Nephron (organoid): ENCODE data around the gene MAP4K4.

Experiments used
- H3K27ac Mint-ChIP-seq, 3 experiments: 2 replicates each; pipeline ENCODE4 v1.8.0; 2020; ENCODE audit warnings: mixed read lengths in 3 of 3, mild to moderate bottlenecking in 2 of 3, moderate library complexity in 1 of 3
- H3K27me3 Mint-ChIP-seq: 2 replicates; pipeline ENCODE4 v1.8.0; 2021; ENCODE audit warnings: low read depth, mild to moderate bottlenecking, moderate library complexity, mixed read lengths
- H3K36me3 Mint-ChIP-seq: 2 replicates; pipeline ENCODE4 v1.8.0; 2020; ENCODE audit warnings: low read depth, mixed read lengths
- H3K4me1 Mint-ChIP-seq: 2 replicates; pipeline ENCODE4 v1.8.0; 2020; ENCODE audit warnings: mixed read lengths
- H3K4me3 Mint-ChIP-seq, 3 experiments: 2 replicates each; pipeline ENCODE4 v1.8.0; 2020; ENCODE audit warnings: mild to moderate bottlenecking in 3 of 3, mixed read lengths in 3 of 3, moderate library complexity in 2 of 3
- H3K9me3 Mint-ChIP-seq: 2 replicates; pipeline ENCODE4 v1.8.0; 2020; ENCODE audit warnings: mixed read lengths
- TF ChIP-seq, protein P1 (sequence below), 3 experiments: fragments of 200-600 bp; sonication (generic); IDR thresholded peaks; one replicate each; pipeline ENCODE4 v1.5.0; 2021; ENCODE audit warnings: antibody characterized with exemption in 3 of 3; ENCODE audit not compliant: unreplicated experiment in 3 of 3

Gene MAP4K4

GRCh38 chr2:101805152-101806088 lies 107.9 kb downstream of the MAP4K4 start:
- TF ChIP-seq, protein P1, sequence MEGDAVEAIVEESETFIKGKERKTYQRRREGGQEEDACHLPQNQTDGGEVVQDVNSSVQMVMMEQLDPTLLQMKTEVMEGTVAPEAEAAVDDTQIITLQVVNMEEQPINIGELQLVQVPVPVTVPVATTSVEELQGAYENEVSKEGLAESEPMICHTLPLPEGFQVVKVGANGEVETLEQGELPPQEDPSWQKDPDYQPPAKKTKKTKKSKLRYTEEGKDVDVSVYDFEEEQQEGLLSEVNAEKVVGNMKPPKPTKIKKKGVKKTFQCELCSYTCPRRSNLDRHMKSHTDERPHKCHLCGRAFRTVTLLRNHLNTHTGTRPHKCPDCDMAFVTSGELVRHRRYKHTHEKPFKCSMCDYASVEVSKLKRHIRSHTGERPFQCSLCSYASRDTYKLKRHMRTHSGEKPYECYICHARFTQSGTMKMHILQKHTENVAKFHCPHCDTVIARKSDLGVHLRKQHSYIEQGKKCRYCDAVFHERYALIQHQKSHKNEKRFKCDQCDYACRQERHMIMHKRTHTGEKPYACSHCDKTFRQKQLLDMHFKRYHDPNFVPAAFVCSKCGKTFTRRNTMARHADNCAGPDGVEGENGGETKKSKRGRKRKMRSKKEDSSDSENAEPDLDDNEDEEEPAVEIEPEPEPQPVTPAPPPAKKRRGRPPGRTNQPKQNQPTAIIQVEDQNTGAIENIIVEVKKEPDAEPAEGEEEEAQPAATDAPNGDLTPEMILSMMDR (IDR thresholded peaks at IDR 0.05; ENCODE audit: unreplicated experiment in 3 of 3): no peak
- no peaks in the 10 kb centered on the region for H3K9me3 Mint-ChIP-seq
- H3K27me3 Mint-ChIP-seq: no peaks in the 10 kb centered on the region
- H3K4me1 Mint-ChIP-seq: peaks cover 69% of the 10 kb centered on the region
- peaks cover 5% of the 10 kb centered on the region for H3K36me3 Mint-ChIP-seq
- H3K4me3 Mint-ChIP-seq: no peak overlapping the region
- peak overlapping the region; percentile 40 to 82 (median 79) for H3K27ac Mint-ChIP-seq

GRCh38 chr2:101806123-101806522 lies 108.6 kb downstream of the MAP4K4 start:
- H3K4me1 Mint-ChIP-seq: peaks cover 69% of the 10 kb centered on the region
- no peak overlapping the region for H3K4me3 Mint-ChIP-seq
- H3K27ac Mint-ChIP-seq: peak overlapping the region; percentile 40 to 82 (median 79)
- TF ChIP-seq, protein P1 (IDR thresholded peaks at IDR 0.05; ENCODE audit: unreplicated experiment in 3 of 3): no peak
- no peaks in the 10 kb centered on the region for H3K9me3 Mint-ChIP-seq
- no peaks in the 10 kb centered on the region for H3K27me3 Mint-ChIP-seq
- H3K36me3 Mint-ChIP-seq: peaks cover 5% of the 10 kb centered on the region

DNA sequence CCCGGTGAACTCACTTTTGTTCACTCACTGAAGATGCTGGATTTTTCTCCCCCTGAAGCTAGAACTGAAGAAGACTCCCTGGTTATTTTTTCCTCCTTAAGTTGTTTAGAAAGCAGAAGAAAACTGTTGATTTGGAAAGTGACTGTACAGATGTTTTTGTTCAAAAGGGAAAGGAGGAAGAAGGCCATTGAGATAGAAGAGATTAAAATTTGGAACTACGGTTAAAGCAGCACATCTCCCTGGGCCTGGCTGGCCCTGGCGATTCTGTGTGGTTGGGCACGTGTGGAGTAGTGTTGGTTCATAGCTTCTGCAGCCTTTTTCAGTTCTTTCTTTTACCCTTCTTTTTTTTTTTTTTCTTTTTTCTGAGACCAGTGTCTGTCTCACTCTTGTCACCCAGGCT lies 109.2 kb downstream of the MAP4K4 start:
- H3K27ac Mint-ChIP-seq: peak overlapping the region; percentile 56 to 79 (median 66)
- peaks cover 8% of the 10 kb centered on the region for H3K36me3 Mint-ChIP-seq
- H3K4me1 Mint-ChIP-seq: peaks cover 71% of the 10 kb centered on the region
- peaks cover 3% of the 10 kb centered on the region for H3K27me3 Mint-ChIP-seq
- H3K9me3 Mint-ChIP-seq: no peaks in the 10 kb centered on the region
- TF ChIP-seq, protein P1 (IDR thresholded peaks at IDR 0.05; ENCODE audit: unreplicated experiment in 3 of 3): no peak
- H3K4me3 Mint-ChIP-seq: peak overlapping the region in 1 of 3 experiments; percentile 20

DNA sequence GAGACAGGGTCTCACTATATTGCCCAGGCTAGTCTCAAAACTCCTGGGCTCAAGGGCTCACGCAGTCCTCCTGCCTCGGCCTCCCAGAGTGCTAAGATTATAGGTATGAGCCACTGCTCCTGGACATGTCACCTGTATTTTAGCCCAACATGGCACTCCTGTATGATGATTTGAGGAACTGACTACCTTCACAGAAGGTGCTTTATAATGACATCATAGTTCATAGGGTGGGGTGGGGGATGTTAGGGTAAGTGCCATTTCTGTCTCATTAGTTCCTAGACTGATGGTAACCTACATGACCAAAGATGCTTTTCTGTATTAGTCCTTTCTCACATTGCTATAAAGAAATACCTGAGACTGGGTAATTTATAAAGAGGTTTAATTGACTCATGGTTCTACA lies 109.7 kb downstream of the MAP4K4 start:
- Mint-ChIP-seq H3K27me3 (peaks cover 3% of the 10 kb centered on the region), H3K27ac (no peak overlapping the region), H3K4me1 (peaks cover 71% of the 10 kb centered on the region), H3K36me3 (peaks cover 7% of the 10 kb centered on the region), H3K4me3 (no peak overlapping the region), H3K9me3 (no peaks in the 10 kb centered on the region)
- TF ChIP-seq, protein P1 (IDR thresholded peaks at IDR 0.05; ENCODE audit: unreplicated experiment in 3 of 3): no peak

DNA sequence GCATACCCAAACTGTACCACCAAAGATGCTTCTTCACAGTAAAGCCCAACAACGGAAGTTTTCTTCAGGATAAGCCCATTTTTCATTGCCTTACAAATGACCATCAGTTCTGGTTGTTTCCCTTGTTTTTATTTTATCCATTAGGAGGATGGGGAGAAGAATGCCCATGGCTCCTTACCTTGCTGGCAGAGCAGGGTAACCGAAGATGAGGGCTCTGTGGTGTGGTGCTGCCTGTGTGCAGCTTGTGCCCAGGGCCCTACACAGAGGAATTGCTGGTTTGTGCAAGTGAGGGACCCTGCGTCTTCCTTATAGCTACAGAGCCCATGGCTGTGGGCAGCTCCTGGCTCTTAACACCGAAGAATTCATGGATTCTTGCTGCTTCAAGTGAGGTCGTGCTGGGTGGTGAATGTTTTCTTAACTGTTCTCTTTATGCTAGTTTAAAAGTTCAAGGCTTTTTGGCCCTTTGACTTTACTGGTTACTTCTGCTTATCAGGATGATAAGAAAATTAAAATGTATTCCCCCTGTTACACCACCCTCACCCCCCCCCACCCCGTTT lies 110.6 kb downstream of the MAP4K4 start:
- Mint-ChIP-seq H3K27me3 (peaks cover 3% of the 10 kb centered on the region), H3K4me1 (peaks cover 68% of the 10 kb centered on the region), H3K27ac (no peak overlapping the region), H3K36me3 (peaks cover 3% of the 10 kb centered on the region), H3K9me3 (no peaks in the 10 kb centered on the region), H3K4me3 (no peak overlapping the region)
- TF ChIP-seq, protein P1 (IDR thresholded peaks at IDR 0.05; ENCODE audit: unreplicated experiment in 3 of 3): no peak
